OCI-LY7 (cell line): ENCODE measurements around the gene ARHGAP24. TPM values are rescaled to one million over a fixed set of nuclear protein-coding genes. Genes with fewer than 3 reads are reported as not detected.

Source experiments
- BruUV-seq: library from RNA; stranded (reverse); fragments of 400-500 nt; replicated peaks from 2 replicates; lab custom pipeline; 2021; lab: Mats Ljungman, UMichigan
- CTCF ChIA-PET: fragments of 300-600 bp; sonication (Branson Sonifier 250); formaldehyde crosslinking; loops from one replicate; lab custom pipeline; 2022; ENCODE audit warnings: antibody characterized with exemption; ENCODE audit not compliant: unreplicated experiment; lab: Charles Lee
- POLR2A ChIA-PET: fragments of 300-600 bp; sonication (Branson Sonifier 250); formaldehyde crosslinking; loops from one replicate; lab custom pipeline; 2022; ENCODE audit warnings: antibody characterized with exemption; lab: Charles Lee
- DNase-seq: peaks from one replicate; pipeline ENCODE4 v3.0.0-alpha.2; 2015; ENCODE audit warnings: low spot score
- H2AFZ ChIP-seq: fragments of 200-600 bp; sonication (generic), shearing (Covaris generic); 2 replicates; pipeline ENCODE4 v1.6.1; 2014; ENCODE audit warnings: mild to moderate bottlenecking, antibody characterized with exemption, low read length, moderate library complexity
- H3K27ac ChIP-seq: fragments of 200-600 bp; sonication (generic); 2 replicates; pipeline ENCODE4 v1.5.1; 2014; ENCODE audit warnings: mixed run types, low read depth, mild to moderate bottlenecking, moderate library complexity, low read length, inconsistent platforms; ENCODE audit not compliant: poor library complexity, severe bottlenecking
- H3K36me3 ChIP-seq: fragments of 200-600 bp; sonication (generic); 2 replicates; pipeline ENCODE4 v1.6.1; 2014; ENCODE audit warnings: mild to moderate bottlenecking, antibody characterized with exemption, low read length, moderate library complexity, mixed read lengths; ENCODE audit not compliant: insufficient read depth
- H3K4me1 ChIP-seq: fragments of 200-600 bp; sonication (generic); 2 replicates; pipeline ENCODE4 v1.5.1; 2014; ENCODE audit warnings: mild to moderate bottlenecking, low read length; ENCODE audit not compliant: insufficient read depth, poor library complexity, severe bottlenecking
- H3K4me2 ChIP-seq: fragments of 200-600 bp; sonication (generic); 2 replicates; pipeline ENCODE4 v1.6.1; 2014; ENCODE audit warnings: mild to moderate bottlenecking, low read length
- H3K4me3 ChIP-seq: fragments of 200-600 bp; sonication (generic); 2 replicates; pipeline ENCODE4 v1.5.1; 2014; ENCODE audit warnings: mild to moderate bottlenecking, low read depth, low read length; ENCODE audit not compliant: poor library complexity, severe bottlenecking
- H3K79me2 ChIP-seq: fragments of 200-600 bp; sonication (generic); 2 replicates; pipeline ENCODE4 v1.6.1; 2016; ENCODE audit warnings: low read depth, mild to moderate bottlenecking, low read length, moderate library complexity, mixed read lengths; ENCODE audit not compliant: insufficient read depth
- H3K9me2 ChIP-seq: fragments of 200-600 bp; sonication (generic); 2 replicates; pipeline ENCODE4 v1.6.1; 2016; ENCODE audit warnings: mild to moderate bottlenecking, low read length, mixed read lengths; ENCODE audit not compliant: insufficient read depth
- H3K9me3 ChIP-seq: fragments of 200-600 bp; sonication (generic); 2 replicates; pipeline ENCODE4 v1.6.1; 2014; ENCODE audit warnings: mild to moderate bottlenecking, mixed run types, low read length, mixed read lengths
- H4K20me1 ChIP-seq: fragments of 200-600 bp; sonication (generic); 2 replicates; pipeline ENCODE4 v1.6.1; 2014; ENCODE audit warnings: mild to moderate bottlenecking, antibody characterized with exemption, low read length, moderate library complexity, mixed read lengths; ENCODE audit not compliant: insufficient read depth
- CTCF ChIP-seq: fragments of 200-600 bp; sonication (generic); conservative IDR thresholded peaks from 2 replicates; pipeline ENCODE4 v1.5.1; 2014; ENCODE audit warnings: mild to moderate bottlenecking, antibody characterized with exemption, low read length, moderate library complexity, mixed read lengths
- EZH2phosphoT487 ChIP-seq: fragments of 200-600 bp; sonication (generic); IDR thresholded peaks from 2 replicates; pipeline ENCODE4 v1.6.1; 2018; ENCODE audit warnings: low read depth, borderline replicate concordance, mild to moderate bottlenecking, mixed run types, antibody characterized with exemption, low read length, moderate library complexity, mixed read lengths
- intact Hi-C: fragments of 100-400 bp; cut with micrococcal nuclease; formaldehyde crosslinking; loops from one replicate; pipeline ENCODE4 v1.10.0; 2022; ENCODE audit not compliant: unreplicated experiment
- total RNA-seq, 2 experiments: library from RNA; depleted of rRNA in 1 of 2; stranded (reverse); fragments of >200 nt in 1 of 2; shearing (Covaris generic) in 1 of 2; gene quantifications; 2 replicates each; pipeline ENCODE4 v1.2.3, GENCODE V29; 2014 to 2022

Gene ARHGAP24
- total RNA-seq, 2 experiments from 2014 or later = 0.88 to 4.4 TPM

- POLR2A ChIA-PET = interaction anchor here (0.8 to 1.5 kb wide), 2 partner anchors 9 to 27 kb away, joined by 4 to 7 read pairs; no protein-coding TSS in a partner anchor
- H3K9me2 ChIP-seq = no peaks in the 10 kb centered on the region
- no peaks in the 10 kb centered on the region for H3K36me3 ChIP-seq
- H4K20me1 ChIP-seq = no peaks in the 10 kb centered on the region
- H2AFZ ChIP-seq = no peak overlapping the region
- no peak for DNase-seq
- no peak overlapping the region for H3K4me2 ChIP-seq
- no peaks in the 10 kb centered on the region for H3K79me2 ChIP-seq
- intact Hi-C loops = no loop called here
- no peak overlapping the region for H3K4me3 ChIP-seq
- H3K9me3 ChIP-seq = no peaks in the 10 kb centered on the region
- CTCF ChIA-PET = no interaction called here
- no TSS peak for BruUV-seq
- no peaks in the 10 kb centered on the region for H3K4me1 ChIP-seq
- TF ChIP-seq EZH2phosphoT487 (no peak), CTCF (no peak)
- no peak overlapping the region for H3K27ac ChIP-seq
Observed at GRCh38 chr4:85933291-85933640, 458.3 kb downstream of the ARHGAP24 start.

GRCh38 chr4:85937507-85937906 is 462.6 kb downstream of the ARHGAP24 start:
- ChIA-PET CTCF (no interaction called here), POLR2A (interaction anchor here (0.7 to 1.7 kb wide), 3 partner anchors 10 to 42 kb away, joined by 3 to 4 read pairs (median 3); no protein-coding TSS in a partner anchor)
- Histone ChIP-seq H3K27ac (no peak overlapping the region), H3K9me2 (no peaks in the 10 kb centered on the region), H4K20me1 (no peaks in the 10 kb centered on the region), H3K4me3 (no peak overlapping the region), H3K4me1 (no peaks in the 10 kb centered on the region), H3K36me3 (no peaks in the 10 kb centered on the region), H3K79me2 (no peaks in the 10 kb centered on the region), H2AFZ (no peak overlapping the region), H3K4me2 (no peak overlapping the region), H3K9me3 (no peaks in the 10 kb centered on the region)
- intact Hi-C loops = no loop called here
- no peak for TF ChIP-seq EZH2phosphoT487
- TF ChIP-seq CTCF = no peak
- no peak for DNase-seq
- no TSS peak for BruUV-seq

- Histone ChIP-seq H3K79me2 (no peaks in the 10 kb centered on the region), H3K27ac (no peak overlapping the region), H3K4me3 (no peak overlapping the region), H3K36me3 (no peaks in the 10 kb centered on the region), H3K9me3 (no peaks in the 10 kb centered on the region), H2AFZ (no peak overlapping the region), H4K20me1 (no peaks in the 10 kb centered on the region), H3K9me2 (no peaks in the 10 kb centered on the region), H3K4me2 (no peak overlapping the region), H3K4me1 (no peaks in the 10 kb centered on the region)
- CTCF ChIA-PET = interaction anchor here (0.6 kb wide), 1 partner anchor 919 kb away, joined by 3 read pairs; no protein-coding TSS in a partner anchor
- no peak for TF ChIP-seq CTCF
- no peak for TF ChIP-seq EZH2phosphoT487
- POLR2A ChIA-PET = interaction anchor here (1.4 kb wide), 1 partner anchor 9 kb away, joined by 4 read pairs; no protein-coding TSS in a partner anchor
- no TSS peak for BruUV-seq
- intact Hi-C loops = no loop called here
- no peak for DNase-seq
Observed at GRCh38 chr4:85938062-85938461, 463.1 kb downstream of the ARHGAP24 start.
